HEK293 (cell line): ENCODE results near the gene NEURL4.

Experiments
- EGR2 ChIP-seq: fragments of 450-650 bp; formaldehyde crosslinking; IDR thresholded peaks from 2 replicates; pipeline ENCODE4 v1.5.1; 2016; ENCODE audit warnings: low read depth, missing biosample characterization, missing genetic modification characterization
- GLI4 ChIP-seq: fragments of 450-650 bp; formaldehyde crosslinking; IDR thresholded peaks from 2 replicates; pipeline ENCODE4 v1.5.1; 2016; ENCODE audit warnings: missing biosample characterization, missing genetic modification characterization
- KLF17 ChIP-seq: fragments of 450-650 bp; formaldehyde crosslinking; IDR thresholded peaks from 2 replicates; pipeline ENCODE4 v1.5.1; 2016; ENCODE audit warnings: missing biosample characterization, missing genetic modification characterization
- KLF7 ChIP-seq: fragments of 450-650 bp; formaldehyde crosslinking; IDR thresholded peaks from 2 replicates; pipeline ENCODE4 v1.5.1; 2016; ENCODE audit warnings: missing biosample characterization, missing genetic modification characterization, borderline replicate concordance
- MZF1 ChIP-seq: fragments of 450-650 bp; formaldehyde crosslinking; IDR thresholded peaks from 2 replicates; pipeline ENCODE4 v1.5.1; 2017; ENCODE audit warnings: missing biosample characterization, missing genetic modification characterization, borderline replicate concordance
- SP3 ChIP-seq: fragments of 450-650 bp; formaldehyde crosslinking; IDR thresholded peaks from 2 replicates; pipeline ENCODE4 v1.5.1; 2016; ENCODE audit warnings: missing biosample characterization, missing genetic modification characterization
- ZBTB11 ChIP-seq: fragments of 450-650 bp; formaldehyde crosslinking; conservative IDR thresholded peaks from 2 replicates; pipeline ENCODE4 v1.5.1; 2016; ENCODE audit warnings: low read depth, missing biosample characterization, missing genetic modification characterization
- ZBTB6 ChIP-seq: fragments of 450-650 bp; formaldehyde crosslinking; IDR thresholded peaks from 2 replicates; pipeline ENCODE4 v1.5.1; 2017; ENCODE audit warnings: missing biosample characterization, missing genetic modification characterization
- ZNF174 ChIP-seq: fragments of 450-650 bp; formaldehyde crosslinking; IDR thresholded peaks from 2 replicates; pipeline ENCODE4 v1.5.0; 2017; ENCODE audit warnings: missing biosample characterization, mild to moderate bottlenecking, missing genetic modification characterization
- ZNF18 ChIP-seq: fragments of 450-650 bp; formaldehyde crosslinking; IDR thresholded peaks from 2 replicates; pipeline ENCODE4 v1.5.1; 2016; ENCODE audit warnings: missing biosample characterization, missing genetic modification characterization
- ZNF202 ChIP-seq: fragments of 450-650 bp; formaldehyde crosslinking; IDR thresholded peaks from 2 replicates; pipeline ENCODE4 v1.5.1; 2016; ENCODE audit warnings: missing biosample characterization, missing genetic modification characterization, borderline replicate concordance
- ZNF221 ChIP-seq: fragments of 450-650 bp; formaldehyde crosslinking; IDR thresholded peaks from 2 replicates; pipeline ENCODE4 v1.5.1; 2017; ENCODE audit warnings: missing biosample characterization, missing genetic modification characterization, borderline replicate concordance
- ZNF23 ChIP-seq: fragments of 450-650 bp; formaldehyde crosslinking; IDR thresholded peaks from 2 replicates; pipeline ENCODE4 v1.5.1; 2016; ENCODE audit warnings: missing biosample characterization, missing genetic modification characterization, borderline replicate concordance
- ZNF280D ChIP-seq: fragments of 450-650 bp; formaldehyde crosslinking; IDR thresholded peaks from 2 replicates; pipeline ENCODE4 v1.5.1; 2016; ENCODE audit warnings: missing biosample characterization, missing genetic modification characterization
- ZNF398 ChIP-seq: fragments of 450-650 bp; formaldehyde crosslinking; IDR thresholded peaks from 2 replicates; pipeline ENCODE4 v1.5.1; 2017; ENCODE audit warnings: missing biosample characterization, missing genetic modification characterization
- ZNF426 ChIP-seq: fragments of 450-650 bp; formaldehyde crosslinking; IDR thresholded peaks from 2 replicates; pipeline ENCODE4 v1.5.1; 2017; ENCODE audit warnings: missing biosample characterization, missing genetic modification characterization, mild to moderate bottlenecking, inconsistent platforms, moderate library complexity
- ZNF514 ChIP-seq: fragments of 450-650 bp; formaldehyde crosslinking; IDR thresholded peaks from 2 replicates; pipeline ENCODE4 v1.5.1; 2016; ENCODE audit warnings: missing biosample characterization, missing genetic modification characterization
- ZNF521 ChIP-seq: fragments of 450-650 bp; formaldehyde crosslinking; IDR thresholded peaks from 2 replicates; pipeline ENCODE4 v1.5.1; 2017; ENCODE audit warnings: missing biosample characterization, mild to moderate bottlenecking, missing genetic modification characterization
- ZNF548 ChIP-seq: fragments of 450-650 bp; formaldehyde crosslinking; IDR thresholded peaks from 2 replicates; pipeline ENCODE4 v1.5.1; 2016; ENCODE audit warnings: missing biosample characterization, missing genetic modification characterization
- ZNF585B ChIP-seq: fragments of 450-650 bp; formaldehyde crosslinking; IDR thresholded peaks from 2 replicates; pipeline ENCODE4 v1.5.1; 2016; ENCODE audit warnings: missing biosample characterization, missing genetic modification characterization
- ZNF768 ChIP-seq: fragments of 450-650 bp; formaldehyde crosslinking; IDR thresholded peaks from 2 replicates; pipeline ENCODE4 v1.5.1; 2018; ENCODE audit warnings: missing biosample characterization, mild to moderate bottlenecking, missing genetic modification characterization
- ZNF776 ChIP-seq: fragments of 450-650 bp; formaldehyde crosslinking; IDR thresholded peaks from 2 replicates; pipeline ENCODE4 v1.5.0; 2017; ENCODE audit warnings: missing biosample characterization, missing genetic modification characterization, borderline replicate concordance
- ZNF837 ChIP-seq: fragments of 450-650 bp; formaldehyde crosslinking; IDR thresholded peaks from 2 replicates; pipeline ENCODE4 v1.5.1; 2016; ENCODE audit warnings: missing biosample characterization, missing genetic modification characterization
- ZSCAN18 ChIP-seq: fragments of 450-650 bp; formaldehyde crosslinking; IDR thresholded peaks from 2 replicates; pipeline ENCODE4 v1.5.1; 2016; ENCODE audit warnings: missing biosample characterization, missing genetic modification characterization

The NEURL4 gene

GRCh38 chr17:7351665-7352502 lies 22.7 kb upstream of the NEURL4 start, which contains the start of gene KCTD11 (continued):
- TF ChIP-seq ZNF398 (tag by site-specific recombination) (peak; percentile 67; the same call in 1 of the 2 replicates), ZNF514 (no peak), EGR2 (tag by site-specific recombination) (peak; percentile 93), MZF1 (0 out of 2 replicates have a peak, but pooled peaks have one; percentile 22), KLF7 (tag by site-specific recombination) (peak; percentile 63; the same call in 1 of the 2 replicates), ZNF548 (tag by site-specific recombination) (no peak), GLI4 (tag by site-specific recombination) (no peak), ZNF776 (tag by site-specific recombination) (no peak), ZNF521 (tag by site-specific recombination) (no peak), SP3 (tag by site-specific recombination) (peak; percentile 86), ZSCAN18 (tag by site-specific recombination) (no peak), ZBTB6 (tag by site-specific recombination) (peak; percentile 78), ZNF585B (no peak), ZNF18 (tag by site-specific recombination) (no peak), KLF17 (peak; percentile 48; the same call in 1 of the 2 replicates), ZNF174 (tag by site-specific recombination) (no peak), ZBTB11 (peak; percentile 28; the same call in 1 of the 2 replicates), ZNF768 (tag by site-specific recombination) (no peak), ZNF23 (tag by site-specific recombination) (no peak), ZNF426 (tag by site-specific recombination) (no peak), ZNF837 (tag by site-specific recombination) (no peak), ZNF202 (tag by site-specific recombination) (no peak), ZNF280D (tag by site-specific recombination) (no peak), ZNF221 (tag by site-specific recombination) (no peak)
